ENCODE data around the gene TP53I11. TPM values are rescaled to one million over a fixed set of nuclear protein-coding genes. Genes with fewer than 3 reads are reported as not detected.

TP53I11 gene
- total RNA-seq, 2 donors from 2014 or later, result 60.0 to 141 TPM

GRCh38 chr11:44950031-44950624 is 555 bp downstream of the TP53I11 start:
- ATAC-seq (ENCODE audit: insufficient number of reproducible peaks, low FRiP score, low read depth) (no peak), DNase-seq (ENCODE audit: low spot score) (no peak)
- peak overlapping the region; percentile 98 for H3K4me3 ChIP-seq
- H3K9me3 ChIP-seq, result no peaks in the 10 kb centered on the region
- TF ChIP-seq CTCF (IDR thresholded peaks at IDR 0.05), result no peak
- peaks cover 0 to 12% of the 10 kb centered on the region in 2 donors for H3K4me1 ChIP-seq (ENCODE audit: control insufficient read depth in 1 of 2, low read depth in 2 of 2)
- no peaks in the 10 kb centered on the region for H3K36me3 ChIP-seq
- no peaks in the 10 kb centered on the region for H3K27me3 ChIP-seq (replicated peaks; ENCODE audit: insufficient read depth)
- peak overlapping the region; percentile 22 to 49 for H3K27ac ChIP-seq

- peaks cover 0 to 12% of the 10 kb centered on the region in 2 donors for H3K4me1 ChIP-seq (ENCODE audit: control insufficient read depth in 1 of 2, low read depth in 2 of 2)
- peak overlapping the region in 1 of 2 donors; percentile 49 for H3K27ac ChIP-seq
Measured at GRCh38 chr11:44949160-44950030, 1.3 kb downstream of the TP53I11 start.

GRCh38 chr11:44948155-44948554 is 2.5 kb downstream of the TP53I11 start:
- no peaks in the 10 kb centered on the region for H3K9me3 ChIP-seq
- no peaks in the 10 kb centered on the region for H3K36me3 ChIP-seq
- TF ChIP-seq CTCF (IDR thresholded peaks at IDR 0.05), result no peak
- ATAC-seq (ENCODE audit: insufficient number of reproducible peaks, low FRiP score, low read depth), result no peak
- H3K4me3 ChIP-seq, result no peak overlapping the region
- no peak overlapping the region for H3K27ac ChIP-seq
- H3K4me1 ChIP-seq (ENCODE audit: control insufficient read depth in 1 of 2, low read depth in 2 of 2), result peaks cover 0 to 12% of the 10 kb centered on the region in 2 donors
- H3K27me3 ChIP-seq (replicated peaks; ENCODE audit: insufficient read depth), result no peaks in the 10 kb centered on the region
- DNase-seq (ENCODE audit: low spot score), result no peak

More at GRCh38 chr11:44949160-44950030, 1.3 kb downstream of the TP53I11 start:
- Histone ChIP-seq H3K4me3 (peak overlapping the region; percentile 98), H3K36me3 (no peaks in the 10 kb centered on the region), H3K9me3 (no peaks in the 10 kb centered on the region), H3K27me3 (replicated peaks; ENCODE audit: insufficient read depth) (no peaks in the 10 kb centered on the region)
- ATAC-seq (ENCODE audit: insufficient number of reproducible peaks, low FRiP score, low read depth), result no peak
- no peak for DNase-seq (ENCODE audit: low spot score)
- TF ChIP-seq CTCF (IDR thresholded peaks at IDR 0.05), result no peak

- no peak overlapping the region for H3K27ac ChIP-seq
Measured at GRCh38 chr11:44947114-44947513, 3.6 kb downstream of the TP53I11 start.

More at GRCh38 chr11:44947114-44947513, 3.6 kb downstream of the TP53I11 start:
- peaks cover 0 to 12% of the 10 kb centered on the region in 2 donors for H3K4me1 ChIP-seq (ENCODE audit: control insufficient read depth in 1 of 2, low read depth in 2 of 2)
- H3K36me3 ChIP-seq, result no peaks in the 10 kb centered on the region
- ATAC-seq (ENCODE audit: insufficient number of reproducible peaks, low FRiP score, low read depth) (no peak), DNase-seq (ENCODE audit: low spot score) (no peak)
- no peak for TF ChIP-seq CTCF (IDR thresholded peaks at IDR 0.05)
- no peaks in the 10 kb centered on the region for H3K9me3 ChIP-seq
- H3K4me3 ChIP-seq, result no peak overlapping the region
- H3K27me3 ChIP-seq (replicated peaks; ENCODE audit: insufficient read depth), result no peaks in the 10 kb centered on the region
